HG03064 (cell line): ENCODE measurements around the gene DAZAP1.

Experiments
- ATAC-seq: cut with Tn5 transposase; IDR thresholded peaks from one replicate; pipeline ENCODE4 v1.9.1; 2021; ENCODE audit warnings: low read depth; ENCODE audit not compliant: unreplicated experiment

The DAZAP1 gene

DNA sequence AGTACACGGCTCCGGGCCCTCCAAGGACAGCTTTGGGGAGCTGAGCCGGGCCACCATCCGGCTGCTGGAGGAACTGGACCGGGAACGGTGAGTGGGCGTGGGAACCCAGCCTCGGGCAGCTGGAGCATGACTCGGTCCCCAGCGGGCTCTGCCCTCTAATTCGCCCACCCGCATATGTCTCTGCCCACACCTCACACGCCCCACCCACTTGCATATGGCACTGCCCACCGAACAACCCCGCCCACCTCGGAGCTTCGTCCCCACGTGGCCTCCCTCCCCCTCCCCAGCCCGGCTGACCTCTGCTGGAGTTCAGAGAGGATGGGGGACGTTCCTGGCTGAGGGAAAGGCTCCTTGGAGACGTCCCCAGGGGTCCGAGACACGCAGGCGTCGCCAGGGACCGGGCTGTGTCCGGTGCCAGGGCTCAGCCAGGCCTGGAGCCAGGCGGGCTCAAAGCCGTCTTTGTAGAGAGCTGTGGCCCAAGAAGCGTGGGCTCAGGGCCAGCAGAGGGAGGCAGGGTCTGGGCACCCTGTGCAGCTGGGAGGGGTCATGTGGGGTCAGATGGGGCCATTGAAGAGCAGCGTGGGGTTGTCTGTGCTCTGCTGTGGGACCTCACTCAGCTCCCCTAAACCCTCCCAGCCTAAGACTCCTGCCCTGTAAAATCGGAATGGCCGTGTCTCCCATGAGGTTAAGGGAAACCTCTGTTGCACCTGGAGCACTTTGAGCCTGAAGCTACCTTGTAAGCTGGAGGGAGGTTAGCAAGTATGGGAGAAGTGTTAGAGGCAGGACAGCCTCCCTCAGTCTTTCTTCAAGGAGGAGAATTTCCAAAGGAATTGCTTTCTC is 46.4 kb downstream of the DAZAP1 start:
- no peak for ATAC-seq

GRCh38 chr19:1455002-1455335 is 47.6 kb downstream of the DAZAP1 start:
- no peak for ATAC-seq

DNA sequence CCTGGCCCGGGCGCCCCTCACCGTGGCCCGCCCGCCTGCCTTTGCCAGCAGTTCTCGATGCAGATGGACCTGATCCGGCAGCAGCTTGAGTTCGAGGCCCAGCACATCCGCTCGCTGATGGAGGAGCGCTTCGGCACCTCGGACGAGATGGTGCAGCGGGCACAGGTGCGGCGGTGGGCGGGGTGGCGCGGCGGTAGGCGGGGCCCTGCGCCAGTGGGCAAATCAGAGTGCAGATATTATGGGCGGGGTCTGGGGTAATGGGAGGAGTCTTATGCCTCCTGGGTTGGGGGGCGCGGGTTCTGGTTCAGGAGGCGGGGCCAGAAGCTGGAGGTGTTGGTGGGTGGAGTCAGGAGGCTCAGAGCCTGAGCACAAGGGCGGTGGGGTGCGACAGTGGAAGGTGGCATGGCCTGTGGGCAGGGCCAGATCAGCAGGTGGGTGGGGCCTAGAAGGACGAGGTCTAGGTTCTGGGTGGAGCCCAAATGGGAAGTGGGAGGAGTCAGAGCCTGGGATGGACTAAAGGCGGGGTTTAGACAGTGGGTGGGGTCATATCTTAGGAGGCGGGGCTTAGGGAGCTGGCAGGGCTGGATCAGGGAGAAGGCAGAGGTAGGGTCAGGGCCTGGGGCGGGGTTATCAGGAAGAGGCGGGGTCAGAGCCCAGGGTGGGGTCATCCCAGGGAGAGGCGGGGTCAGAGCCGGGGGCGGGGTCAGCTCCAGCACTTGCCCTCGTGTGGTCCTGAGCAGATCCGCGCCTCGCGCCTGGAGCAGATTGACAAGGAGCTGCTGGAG is 48.1 kb downstream of the DAZAP1 start:
- ATAC-seq: no peak

DNA sequence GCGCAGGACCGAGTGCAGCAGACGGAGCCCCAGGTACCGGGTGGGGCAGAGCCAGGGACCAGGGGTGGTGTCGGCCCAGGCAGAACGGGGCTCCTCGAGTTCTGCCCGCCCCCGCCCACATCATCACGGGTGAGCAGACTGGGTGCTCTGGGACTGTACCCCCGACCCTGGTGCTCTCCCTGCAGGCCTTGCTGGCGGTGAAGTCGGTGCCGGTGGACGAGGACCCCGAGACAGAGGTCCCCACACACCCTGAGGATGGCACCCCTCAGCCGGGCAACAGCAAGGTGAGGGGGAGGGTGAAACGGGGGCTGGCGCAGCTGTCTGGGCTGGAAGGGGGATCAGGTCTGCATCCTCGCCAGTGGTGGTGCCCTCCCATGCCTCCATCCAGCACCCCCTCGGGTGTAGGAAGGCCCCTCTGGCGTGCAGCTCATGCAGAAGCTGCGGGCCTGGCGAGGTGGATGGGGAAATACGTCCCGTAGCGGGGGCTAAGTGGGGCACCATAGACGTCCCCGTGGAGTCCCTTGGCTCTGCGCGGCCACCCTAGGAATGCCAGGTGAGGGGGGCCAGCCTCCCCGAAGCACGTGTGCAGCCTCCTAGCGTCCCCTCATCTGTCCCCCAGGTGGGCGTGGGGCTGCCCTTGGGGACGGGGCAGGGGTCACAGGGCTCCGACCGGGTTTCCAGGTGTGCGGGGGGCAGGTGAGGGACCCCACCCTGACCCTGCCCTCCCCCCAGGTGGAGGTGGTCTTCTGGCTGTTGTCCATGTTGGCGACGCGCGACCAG is 48.9 kb downstream of the DAZAP1 start:
- no peak for ATAC-seq

- ATAC-seq: no peak
Measured at GRCh38 chr19:1457031-1457739, 49.8 kb downstream of the DAZAP1 start.

DNA sequence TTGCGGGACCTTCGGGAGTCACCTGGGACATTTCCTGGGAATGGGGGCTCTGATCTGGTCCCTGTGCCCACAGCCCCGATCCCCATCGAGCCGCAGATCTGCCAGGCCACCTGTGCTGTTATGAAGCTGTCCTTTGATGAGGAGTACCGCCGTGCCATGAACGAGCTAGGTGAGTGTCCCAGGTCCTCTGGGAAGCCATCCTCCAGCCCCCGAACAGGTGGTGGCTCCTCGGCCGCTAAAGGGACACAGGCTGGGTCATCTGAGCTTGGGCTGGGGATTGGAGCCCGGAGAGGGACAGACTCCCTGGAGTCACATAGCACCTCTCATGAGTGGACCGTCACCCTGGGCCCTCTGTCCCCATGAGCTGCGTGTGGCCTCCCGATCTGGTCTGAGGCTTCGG is 50.5 kb downstream of the DAZAP1 start:
- no peak for ATAC-seq

DNA sequence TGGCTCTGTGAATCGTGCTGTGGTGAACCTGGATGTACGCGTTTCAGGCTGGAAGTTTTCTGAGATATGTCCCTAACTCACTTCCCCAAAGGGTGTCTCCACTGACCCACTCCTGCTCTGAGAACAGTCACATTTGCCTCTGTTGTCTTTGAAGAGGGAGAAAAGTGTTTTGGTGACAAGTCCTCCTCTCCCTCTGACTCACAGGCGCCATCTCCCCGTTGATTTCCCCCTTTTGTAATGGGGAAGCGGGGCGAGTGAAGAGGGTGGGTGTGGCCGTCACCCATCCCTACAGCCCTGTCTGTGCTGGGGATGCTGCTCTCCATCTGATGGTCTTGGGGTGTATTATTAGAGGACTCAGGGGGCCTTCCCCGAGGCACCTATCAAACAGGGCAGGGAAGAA is 52.1 kb downstream of the DAZAP1 start:
- no peak for ATAC-seq

GRCh38 chr19:1460033-1460995 is 52.9 kb downstream of the DAZAP1 start:
- ATAC-seq: no peak

- ATAC-seq: no peak
Measured at GRCh38 chr19:1461862-1462261, 54.5 kb downstream of the DAZAP1 start.

GRCh38 chr19:1465191-1466016 is 58.0 kb downstream of the DAZAP1 start:
- ATAC-seq: no peak

DNA sequence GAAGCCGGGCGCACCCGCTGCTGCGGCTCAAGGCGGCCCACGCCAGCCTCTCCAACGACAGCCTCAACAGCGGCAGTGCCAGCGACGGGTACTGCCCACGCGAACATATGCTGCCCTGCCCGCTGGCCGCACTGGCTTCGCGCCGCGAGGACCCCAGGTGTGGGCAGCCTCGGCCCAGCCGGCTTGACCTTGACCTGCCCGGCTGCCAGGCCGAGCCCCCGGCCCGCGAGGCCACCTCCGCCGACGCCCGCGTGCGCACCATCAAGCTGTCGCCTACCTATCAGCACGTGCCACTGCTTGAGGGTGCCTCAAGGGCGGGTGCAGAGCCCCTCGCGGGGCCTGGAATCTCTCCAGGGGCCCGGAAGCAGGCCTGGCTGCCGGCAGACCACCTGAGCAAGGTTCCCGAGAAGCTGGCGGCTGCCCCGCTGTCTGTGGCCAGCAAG is 58.7 kb downstream of the DAZAP1 start:
- ATAC-seq: no peak

DNA sequence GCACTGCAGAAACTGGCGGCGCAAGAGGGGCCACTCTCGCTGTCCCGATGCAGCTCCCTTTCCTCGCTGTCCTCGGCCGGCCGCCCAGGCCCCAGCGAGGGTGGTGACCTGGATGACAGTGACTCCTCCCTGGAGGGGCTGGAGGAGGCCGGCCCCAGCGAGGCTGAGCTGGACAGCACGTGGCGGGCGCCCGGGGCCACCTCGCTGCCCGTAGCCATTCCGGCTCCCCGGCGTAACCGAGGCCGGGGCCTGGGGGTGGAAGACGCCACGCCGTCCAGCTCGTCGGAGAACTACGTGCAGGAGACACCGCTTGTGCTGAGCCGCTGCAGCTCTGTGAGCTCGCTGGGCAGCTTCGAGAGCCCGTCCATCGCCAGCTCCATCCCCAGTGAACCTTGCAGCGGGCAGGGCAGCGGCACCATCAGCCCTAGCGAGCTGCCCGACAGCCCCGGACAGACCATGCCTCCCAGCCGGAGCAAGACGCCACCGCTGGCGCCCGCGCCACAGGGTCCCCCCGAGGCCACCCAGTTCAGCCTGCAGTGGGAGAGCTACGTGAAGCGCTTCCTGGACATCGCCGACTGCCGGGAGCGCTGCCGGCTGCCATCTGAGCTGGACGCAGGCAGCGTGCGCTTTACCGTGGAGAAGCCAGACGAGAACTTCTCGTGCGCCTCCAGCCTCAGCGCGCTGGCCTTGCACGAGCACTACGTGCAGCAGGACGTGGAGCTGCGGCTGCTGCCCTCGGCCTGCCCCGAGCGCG is 59.3 kb downstream of the DAZAP1 start:
- no peak for ATAC-seq

DNA sequence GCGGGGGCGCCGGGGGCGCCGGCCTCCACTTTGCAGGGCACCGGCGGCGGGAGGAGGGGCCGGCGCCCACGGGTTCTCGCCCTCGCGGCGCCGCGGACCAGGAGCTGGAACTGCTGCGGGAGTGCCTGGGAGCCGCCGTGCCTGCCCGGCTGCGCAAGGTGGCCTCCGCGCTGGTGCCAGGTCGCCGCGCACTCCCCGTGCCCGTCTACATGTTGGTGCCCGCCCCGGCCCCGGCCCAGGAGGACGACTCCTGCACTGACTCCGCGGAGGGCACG is 59.8 kb downstream of the DAZAP1 start:
- no peak for ATAC-seq

DNA sequence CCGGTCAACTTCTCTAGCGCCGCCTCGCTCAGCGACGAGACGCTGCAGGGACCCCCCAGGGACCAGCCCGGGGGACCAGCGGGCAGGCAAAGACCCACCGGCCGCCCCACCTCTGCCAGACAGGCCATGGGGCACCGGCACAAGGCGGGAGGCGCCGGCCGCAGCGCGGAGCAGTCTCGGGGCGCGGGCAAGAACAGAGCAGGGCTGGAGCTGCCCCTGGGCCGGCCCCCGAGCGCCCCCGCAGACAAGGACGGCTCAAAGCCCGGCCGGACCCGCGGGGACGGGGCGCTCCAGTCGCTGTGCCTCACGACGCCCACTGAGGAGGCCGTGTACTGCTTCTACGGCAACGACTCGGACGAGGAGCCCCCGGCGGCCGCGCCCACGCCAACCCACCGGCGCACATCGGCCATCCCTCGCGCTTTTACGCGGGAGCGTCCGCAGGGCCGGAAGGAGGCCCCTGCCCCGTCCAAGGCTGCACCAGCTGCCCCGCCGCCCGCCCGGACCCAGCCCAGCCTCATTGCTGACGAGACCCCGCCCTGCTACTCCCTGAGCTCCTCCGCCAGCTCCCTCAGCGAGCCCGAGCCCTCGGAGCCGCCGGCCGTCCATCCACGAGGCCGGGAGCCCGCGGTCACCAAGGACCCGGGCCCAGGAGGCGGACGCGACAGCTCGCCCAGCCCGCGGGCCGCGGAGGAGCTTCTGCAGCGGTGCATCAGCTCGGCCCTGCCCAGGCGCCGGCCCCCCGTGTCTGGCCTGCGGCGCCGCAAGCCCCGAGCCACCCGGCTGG is 60.3 kb downstream of the DAZAP1 start:
- ATAC-seq: no peak

GRCh38 chr19:1468274-1468820 is 61.0 kb downstream of the DAZAP1 start:
- ATAC-seq: no peak

DNA sequence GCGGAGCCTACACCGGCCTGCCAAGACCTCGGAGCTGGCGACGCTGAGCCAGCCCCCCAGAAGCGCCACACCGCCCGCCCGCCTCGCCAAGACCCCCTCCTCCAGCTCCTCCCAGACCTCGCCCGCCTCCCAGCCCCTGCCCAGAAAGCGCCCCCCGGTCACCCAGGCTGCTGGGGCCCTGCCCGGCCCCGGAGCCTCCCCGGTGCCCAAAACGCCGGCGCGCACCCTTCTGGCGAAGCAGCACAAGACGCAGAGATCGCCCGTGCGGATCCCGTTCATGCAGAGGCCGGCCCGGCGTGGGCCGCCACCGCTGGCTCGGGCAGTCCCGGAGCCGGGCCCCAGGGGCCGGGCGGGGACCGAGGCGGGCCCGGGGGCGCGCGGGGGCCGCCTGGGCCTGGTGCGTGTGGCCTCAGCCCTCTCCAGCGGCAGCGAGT is 61.5 kb downstream of the DAZAP1 start:
- no peak for ATAC-seq
